HL-60/S4 treated with phorbol 12-myristate 13-acetate at 8.2 ng/mL for 4 days and 3 days (cell line): Measurements from ENCODE around the gene IARS2.
"Not testable (repeated sequence)": the region's sequence is repeated elsewhere in the genome, so short reads cannot be mapped to it uniquely, and the experiment has no call there.

ENCODE experiments used
- in situ Hi-C: fragments of 300-500 bp; cut with MboI; formaldehyde crosslinking; loops from 2 replicates; pipeline ENCODE4 v1.15.0; 2022; ENCODE audit warnings: low sequenced_read_pairs

The IARS2 gene

DNA sequence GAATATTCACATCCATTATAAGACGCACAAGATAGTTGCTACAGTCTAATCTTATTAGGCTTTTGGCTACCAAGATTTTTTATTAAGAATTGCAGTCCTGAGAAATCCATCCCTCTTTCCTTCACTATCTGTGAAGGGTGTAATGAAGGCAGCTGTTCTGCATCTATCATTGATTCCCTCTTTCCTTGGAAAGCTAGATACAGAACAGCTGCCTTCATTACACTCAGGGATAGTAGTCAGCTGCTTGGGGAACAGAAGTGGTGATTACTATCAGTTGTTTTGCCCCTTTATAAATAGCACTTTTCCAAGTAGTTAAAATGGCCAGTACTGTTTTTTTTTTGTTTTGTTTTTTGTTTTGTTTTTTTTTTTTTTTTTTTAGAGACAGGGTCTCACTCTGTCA, 70.2 kb downstream of the IARS2 start:
- in situ Hi-C loops = no loop called here

GRCh38 chr1:220164517-220164916, 70.6 kb downstream of the IARS2 start:
- in situ Hi-C loops = no loop called here

DNA sequence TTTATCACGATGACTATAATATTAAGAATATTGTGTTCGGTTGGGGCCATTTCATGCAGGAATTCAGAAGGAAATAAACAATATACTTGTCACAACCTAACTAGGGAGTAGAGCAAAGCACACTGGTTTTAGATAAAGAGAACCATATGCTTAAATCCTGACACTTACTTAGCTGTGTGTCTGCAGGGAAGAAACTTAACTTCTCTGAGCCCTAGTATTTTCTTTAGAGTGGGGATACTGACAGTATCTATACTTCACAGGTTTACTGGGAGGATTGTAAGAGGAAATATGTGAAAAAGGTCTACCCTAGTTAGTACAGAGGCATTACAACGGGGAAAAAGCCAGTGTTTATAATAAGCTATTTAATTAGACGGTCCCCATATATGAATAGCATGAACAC, 72.9 kb downstream of the IARS2 start:
- in situ Hi-C loops = no loop called here

DNA sequence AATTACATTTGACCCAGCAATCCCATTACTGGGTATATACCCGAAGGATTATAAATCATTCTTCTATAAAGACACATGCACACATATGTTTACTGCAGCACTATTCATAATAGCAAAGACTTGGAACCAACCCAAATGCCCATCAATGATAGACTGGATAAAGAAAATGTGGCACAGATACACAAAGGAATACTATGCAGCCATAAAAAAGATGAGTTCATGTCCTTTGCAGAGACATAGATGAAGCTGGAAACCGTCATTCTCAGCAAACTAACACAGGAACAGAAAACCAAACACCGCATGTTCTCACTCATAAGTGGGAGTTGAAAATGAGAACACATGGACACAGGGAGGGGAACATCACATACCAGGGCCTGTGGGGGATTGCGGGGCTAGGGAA, 76.0 kb downstream of the IARS2 start:
- in situ Hi-C loops = not testable (repeated sequence)

DNA sequence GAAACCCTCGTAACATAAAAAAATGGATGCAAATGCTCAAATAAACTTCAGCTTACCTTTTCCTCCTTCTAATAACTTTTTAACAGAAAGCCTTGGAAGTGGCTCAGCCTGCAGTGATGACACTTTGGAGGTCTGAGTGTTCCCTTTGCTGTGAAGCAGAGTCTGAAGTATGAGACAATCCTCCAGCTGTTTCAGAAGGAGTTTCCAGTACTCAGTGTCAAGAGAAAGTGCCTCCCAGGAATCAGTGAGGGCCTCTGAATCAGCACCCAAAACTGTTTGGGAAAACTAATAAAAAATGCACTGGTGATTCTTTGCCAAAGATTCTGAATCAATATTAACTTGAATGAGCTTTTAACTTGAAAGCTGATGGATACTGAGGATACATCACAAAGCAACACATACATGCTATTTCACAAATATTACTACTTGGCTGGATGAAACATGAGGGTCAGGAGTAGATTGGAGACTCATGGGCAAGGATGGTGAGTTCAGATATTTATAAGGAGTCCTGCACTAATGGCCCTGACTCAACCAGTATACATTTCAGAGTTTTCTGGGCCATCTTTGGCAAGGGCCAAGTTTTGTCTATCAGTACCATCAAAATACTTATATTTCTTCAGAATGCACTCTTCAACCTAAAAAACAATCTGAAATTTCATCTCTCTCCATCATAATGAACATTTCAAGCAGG, 77.0 kb downstream of the IARS2 start:
- in situ Hi-C loops = no loop called here

DNA sequence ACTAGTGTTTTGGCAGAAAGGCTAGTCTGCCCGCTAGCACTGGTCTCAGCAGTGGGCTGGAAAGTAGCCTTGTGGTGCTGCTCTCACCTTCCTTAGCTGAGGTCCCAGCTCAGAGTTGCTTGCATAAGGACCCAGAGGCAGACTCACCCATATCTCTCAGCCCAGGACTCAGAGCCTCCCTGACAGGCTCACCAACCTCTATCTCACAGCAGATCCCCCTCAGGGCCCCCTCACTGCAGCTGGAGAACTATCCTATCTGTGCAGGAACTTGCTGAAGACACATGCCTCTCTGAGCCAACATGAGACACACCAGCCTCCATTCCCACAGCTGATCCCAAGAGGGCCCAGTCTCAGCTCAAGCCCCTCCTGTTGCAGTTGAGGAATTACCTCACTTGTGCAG, 82.6 kb downstream of the IARS2 start:
- in situ Hi-C loops = no loop called here

- in situ Hi-C loops = no loop called here
Measured at GRCh38 chr1:220182111-220182510, 88.2 kb downstream of the IARS2 start.

GRCh38 chr1:220182656-220183055, 88.7 kb downstream of the IARS2 start:
- in situ Hi-C loops = no loop called here

DNA sequence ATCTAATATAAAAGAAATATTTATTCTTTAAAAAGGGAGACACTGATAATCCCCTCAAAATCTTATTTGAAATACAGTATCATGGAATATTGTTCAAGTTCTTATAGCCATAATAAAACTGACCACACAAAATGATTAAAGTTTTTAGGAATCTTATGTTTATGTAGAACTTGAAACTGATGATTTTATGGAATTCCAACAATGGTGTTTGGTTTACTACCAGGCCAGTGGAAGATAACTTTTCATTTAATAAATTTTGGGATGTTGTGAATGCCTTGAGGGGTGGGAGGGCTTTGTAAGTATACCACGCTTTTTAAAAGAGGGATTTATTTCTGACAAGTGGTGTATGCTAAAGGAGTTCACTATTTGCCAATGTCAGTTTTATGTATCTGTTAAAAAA, 90.6 kb downstream of the IARS2 start:
- in situ Hi-C loops = no loop called here

GRCh38 chr1:220186752-220187151, 92.8 kb downstream of the IARS2 start:
- in situ Hi-C loops = no loop called here

- in situ Hi-C loops = no loop called here
Measured at GRCh38 chr1:220188538-220188937, 94.6 kb downstream of the IARS2 start.

DNA sequence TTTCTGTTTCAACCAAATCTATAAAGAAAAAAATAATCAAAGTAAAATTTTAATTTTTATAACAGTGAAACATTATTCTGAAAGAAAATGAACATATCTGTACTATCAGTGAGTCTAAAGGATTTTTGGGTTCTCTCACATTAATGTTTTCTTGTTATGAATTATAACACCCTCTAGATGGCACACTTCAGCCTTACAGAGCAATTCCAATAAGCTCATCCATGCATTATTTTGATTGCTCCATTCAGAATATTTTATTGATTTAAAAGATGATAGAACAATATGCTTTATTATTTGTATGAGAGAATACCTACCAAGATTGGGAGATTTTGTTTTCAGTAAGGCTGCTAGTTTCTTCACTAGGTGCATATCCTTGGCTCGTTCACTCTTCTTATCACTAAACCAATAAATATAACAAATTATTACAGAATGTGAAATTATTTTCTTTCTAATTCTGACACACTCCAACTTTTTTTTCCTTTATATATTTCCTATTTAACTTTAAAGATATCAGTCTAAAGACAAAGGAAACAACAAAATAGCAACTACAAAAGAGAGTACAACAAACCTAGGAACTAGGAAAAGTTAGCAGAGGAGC, 95.9 kb downstream of the IARS2 start:
- in situ Hi-C loops = no loop called here

DNA sequence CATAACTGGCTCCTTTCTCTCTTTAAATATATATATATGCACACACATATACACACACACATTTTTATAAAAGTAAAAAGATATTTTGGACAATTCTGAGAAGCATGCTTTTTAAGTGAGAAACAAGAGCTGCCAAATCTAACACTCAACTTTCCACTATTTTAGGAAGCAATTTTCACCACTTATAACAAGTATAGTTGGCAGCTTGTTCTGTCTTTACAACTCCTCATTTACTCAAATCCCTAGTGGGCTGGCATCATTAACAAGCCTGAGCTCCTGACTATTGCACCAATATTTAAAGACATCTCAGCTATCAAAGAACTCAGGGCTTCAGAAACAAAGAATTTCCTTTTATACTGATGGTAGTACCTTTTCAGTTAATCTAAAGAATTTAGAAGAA, 101.8 kb downstream of the IARS2 start:
- in situ Hi-C loops = no loop called here
